Activated CD8-positive, alpha-beta T cell treated with anti-CD3 and anti-CD28 coated beads for 36 hours (primary cell): ENCODE measurements around the gene KNDC1. TPM values are rescaled to one million over a fixed set of nuclear protein-coding genes. Genes with fewer than 3 reads are reported as not detected.
"Not testable (repeated sequence)": the region's sequence is repeated elsewhere in the genome, so short reads cannot be mapped to it uniquely, and the experiment has no call there.

ENCODE experiments used
- ATAC-seq: fragments of 200-7000 bp; cut with Tn5 transposase; one replicate; pipeline ENCODE4 v1.10.0; 2021; ENCODE audit warnings: mild to moderate bottlenecking, moderate library complexity
- CTCF ChIA-PET: fragments of 350-600 bp; sonication (Branson Sonifier 250); formaldehyde crosslinking; loops from one replicate; lab custom pipeline; 2021; ENCODE audit warnings: antibody characterized with exemption; lab: Charles Lee
- POLR2A ChIA-PET: fragments of 350-600 bp; sonication (Branson Sonifier 250); formaldehyde crosslinking; loops from one replicate; lab custom pipeline; 2021; ENCODE audit warnings: antibody characterized with exemption; lab: Charles Lee
- DNase-seq: peaks from one replicate; pipeline ENCODE4 v3.0.0-alpha.2; 2020
- H3K27ac Mint-ChIP-seq: one replicate; pipeline ENCODE4 v1.8.0; 2021; ENCODE audit warnings: mild to moderate bottlenecking, mixed read lengths
- H3K27me3 Mint-ChIP-seq: one replicate; pipeline ENCODE4 v1.8.0; 2021; ENCODE audit warnings: mixed read lengths
- H3K36me3 Mint-ChIP-seq: one replicate; pipeline ENCODE4 v1.8.0; 2021; ENCODE audit warnings: low read depth, mixed read lengths
- H3K4me1 Mint-ChIP-seq: one replicate; pipeline ENCODE4 v1.8.0; 2021; ENCODE audit warnings: low read depth, mixed read lengths
- H3K4me3 Mint-ChIP-seq: one replicate; pipeline ENCODE4 v1.8.0; 2021; ENCODE audit warnings: mild to moderate bottlenecking, moderate library complexity, mixed read lengths
- H3K9me3 Mint-ChIP-seq: one replicate; pipeline ENCODE4 v1.8.0; 2021; ENCODE audit warnings: mixed read lengths
- intact Hi-C: fragments of 100-400 bp; cut with micrococcal nuclease; formaldehyde crosslinking; loops from one replicate; pipeline ENCODE4 v1.10.0; 2022
- total RNA-seq, 2 experiments: library from RNA; stranded (reverse); gene quantifications; one replicate each; pipeline ENCODE4 v1.2.3, GENCODE V29; 2021
- TF ChIP-seq, protein P1 (sequence below): fragments of 200-600 bp; IDR thresholded peaks from one replicate; pipeline ENCODE4 v1.8.0; 2022; ENCODE audit warnings: antibody characterized with exemption, mild to moderate bottlenecking

The KNDC1 gene, protein sequence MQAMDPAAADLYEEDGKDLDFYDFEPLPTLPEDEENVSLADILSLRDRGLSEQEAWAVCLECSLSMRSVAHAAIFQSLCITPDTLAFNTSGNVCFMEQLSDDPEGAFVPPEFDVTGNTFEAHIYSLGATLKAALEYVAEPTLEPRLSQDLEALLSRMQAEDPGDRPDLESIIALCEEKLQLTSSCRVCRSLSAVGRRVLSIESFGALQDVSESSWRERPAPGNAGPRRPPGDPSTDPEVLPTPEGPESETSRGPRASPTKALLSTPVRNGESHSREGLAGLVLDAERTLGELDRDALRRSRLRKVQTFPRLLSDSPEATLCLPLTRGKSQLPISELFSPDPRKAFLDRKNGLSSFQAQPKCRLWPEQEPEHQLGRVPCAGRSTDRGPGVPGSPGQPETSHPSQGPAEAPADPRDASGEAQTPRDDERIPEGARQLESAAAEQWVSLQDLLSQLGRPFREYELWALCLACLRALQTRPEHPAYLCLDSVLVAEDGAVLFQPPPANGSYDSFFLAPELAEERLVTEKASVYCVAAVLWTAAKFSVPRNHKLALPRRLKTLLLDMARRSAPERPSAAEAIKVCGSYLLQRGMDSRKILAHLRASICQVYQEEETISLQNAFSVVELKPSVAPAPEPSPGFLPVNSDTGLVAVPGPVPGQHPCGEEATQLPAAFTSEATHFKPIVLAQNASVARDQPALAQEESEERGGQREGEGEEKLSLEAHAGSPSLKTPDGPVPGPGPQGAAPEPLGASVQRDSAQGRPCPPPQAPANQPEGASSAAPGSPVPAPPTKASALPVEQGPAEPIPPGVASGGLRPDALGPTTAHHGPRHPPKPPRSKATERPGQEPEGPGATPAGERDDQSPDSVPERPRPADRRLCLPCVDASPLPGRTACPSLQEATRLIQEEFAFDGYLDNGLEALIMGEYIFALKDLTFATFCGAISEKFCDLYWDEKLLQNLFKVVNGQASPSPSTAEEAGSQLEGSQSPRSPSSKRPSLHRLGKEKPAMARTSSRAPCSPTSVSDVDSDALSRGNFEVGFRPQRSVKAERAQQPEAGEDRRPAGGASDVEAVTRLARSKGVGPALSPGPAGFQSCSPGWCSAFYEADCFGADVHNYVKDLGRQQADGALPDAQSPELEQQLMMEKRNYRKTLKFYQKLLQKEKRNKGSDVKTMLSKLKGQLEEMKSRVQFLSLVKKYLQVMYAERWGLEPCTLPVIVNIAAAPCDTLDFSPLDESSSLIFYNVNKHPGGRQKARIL (N-terminal part only)
- total RNA-seq = not detected

DNA sequence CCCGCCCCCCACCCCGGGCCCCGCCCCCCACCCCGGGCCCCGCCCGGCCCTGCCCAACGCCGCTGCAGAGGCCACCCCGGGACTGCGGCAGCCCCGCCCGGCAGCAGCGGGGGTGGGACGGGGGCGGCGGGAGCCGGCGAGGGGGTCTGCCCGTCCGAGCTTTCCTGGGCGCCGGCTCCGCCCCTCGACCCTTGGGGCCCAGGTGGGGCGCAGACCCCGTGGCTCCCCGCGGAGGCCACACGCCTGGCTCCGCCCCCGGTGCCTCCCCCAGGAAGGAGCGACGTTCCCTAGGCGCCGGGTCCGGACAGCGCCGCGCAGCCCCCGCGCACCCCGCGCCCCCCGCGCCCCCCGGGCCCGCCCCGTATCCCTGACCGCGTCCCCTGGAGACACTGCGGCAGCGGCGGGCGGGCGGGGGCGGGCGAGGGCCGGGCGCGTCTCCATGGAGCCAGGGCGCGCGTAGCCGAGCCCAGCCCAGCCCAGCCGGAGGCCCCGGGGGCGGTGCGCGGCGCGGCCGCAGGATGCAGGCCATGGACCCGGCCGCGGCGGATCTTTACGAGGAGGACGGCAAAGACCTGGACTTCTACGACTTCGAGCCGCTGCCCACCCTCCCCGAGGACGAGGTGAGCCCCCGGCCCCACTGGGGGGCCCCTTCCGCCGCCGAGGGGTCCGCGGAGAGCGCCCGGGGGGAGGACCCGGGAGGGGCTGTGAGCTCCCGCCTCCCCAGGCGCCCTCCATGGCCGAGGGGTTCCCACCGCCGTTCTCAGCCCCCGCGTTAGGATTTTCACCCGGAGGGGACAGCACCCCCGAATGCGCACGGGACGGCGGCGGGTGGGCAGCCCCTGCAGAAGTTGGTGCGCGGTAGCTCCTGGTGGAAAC lies at the start of gene KNDC1:
Gene KNDC1 (plus strand): TSS at position 270 of the 876 bp plus-strand sequence. CDS start 249 bp downstream, at position 519.
- ATAC-seq (peak; percentile 69), DNase-seq (no peak)
- POLR2A ChIA-PET = no interaction called here
- H3K9me3 Mint-ChIP-seq = no peaks in the 10 kb centered on the region
- no peaks in the 10 kb centered on the region for H3K36me3 Mint-ChIP-seq
- no peak within 1 kb of the TSS for H3K27ac Mint-ChIP-seq
- peaks cover 12% of the 10 kb centered on the region for H3K27me3 Mint-ChIP-seq
- peaks cover 2% of the 10 kb centered on the region for H3K4me1 Mint-ChIP-seq
- peak within 1 kb of the TSS; percentile 5 for H3K4me3 Mint-ChIP-seq
- intact Hi-C loops = no loop called here
- CTCF ChIA-PET = interaction anchor here (1.0 kb wide), 2 partner anchors 97 to 120 kb away, joined by 3 read pairs; no protein-coding TSS in a partner anchor
- TF ChIP-seq, protein P1, sequence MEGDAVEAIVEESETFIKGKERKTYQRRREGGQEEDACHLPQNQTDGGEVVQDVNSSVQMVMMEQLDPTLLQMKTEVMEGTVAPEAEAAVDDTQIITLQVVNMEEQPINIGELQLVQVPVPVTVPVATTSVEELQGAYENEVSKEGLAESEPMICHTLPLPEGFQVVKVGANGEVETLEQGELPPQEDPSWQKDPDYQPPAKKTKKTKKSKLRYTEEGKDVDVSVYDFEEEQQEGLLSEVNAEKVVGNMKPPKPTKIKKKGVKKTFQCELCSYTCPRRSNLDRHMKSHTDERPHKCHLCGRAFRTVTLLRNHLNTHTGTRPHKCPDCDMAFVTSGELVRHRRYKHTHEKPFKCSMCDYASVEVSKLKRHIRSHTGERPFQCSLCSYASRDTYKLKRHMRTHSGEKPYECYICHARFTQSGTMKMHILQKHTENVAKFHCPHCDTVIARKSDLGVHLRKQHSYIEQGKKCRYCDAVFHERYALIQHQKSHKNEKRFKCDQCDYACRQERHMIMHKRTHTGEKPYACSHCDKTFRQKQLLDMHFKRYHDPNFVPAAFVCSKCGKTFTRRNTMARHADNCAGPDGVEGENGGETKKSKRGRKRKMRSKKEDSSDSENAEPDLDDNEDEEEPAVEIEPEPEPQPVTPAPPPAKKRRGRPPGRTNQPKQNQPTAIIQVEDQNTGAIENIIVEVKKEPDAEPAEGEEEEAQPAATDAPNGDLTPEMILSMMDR = no peak

GRCh38 chr10:133110609-133111275 lies 49.3 kb upstream of the KNDC1 start:
- POLR2A ChIA-PET = no interaction called here
- H3K9me3 Mint-ChIP-seq = peaks cover 15% of the 10 kb centered on the region
- no peak overlapping the region for H3K4me3 Mint-ChIP-seq
- TF ChIP-seq, protein P1 = no peak
- no peak for DNase-seq
- H3K36me3 Mint-ChIP-seq = no peaks in the 10 kb centered on the region
- H3K4me1 Mint-ChIP-seq = no peaks in the 10 kb centered on the region
- peaks cover 2% of the 10 kb centered on the region for H3K27me3 Mint-ChIP-seq
- CTCF ChIA-PET = no interaction called here
- ATAC-seq = no peak
- intact Hi-C loops = no loop called here
- no peak overlapping the region for H3K27ac Mint-ChIP-seq

- DNase-seq, H3K27ac Mint-ChIP-seq, H3K36me3 Mint-ChIP-seq, H3K4me3 Mint-ChIP-seq, H3K27me3 Mint-ChIP-seq, intact Hi-C loops, POLR2A ChIA-PET, ATAC-seq, H3K4me1 Mint-ChIP-seq, CTCF ChIA-PET: not testable (repeated sequence)
- peaks cover 15% of the 10 kb centered on the region for H3K9me3 Mint-ChIP-seq
Observed at GRCh38 chr10:133111640-133112039, 48.4 kb upstream of the KNDC1 start.

GRCh38 chr10:133113146-133113830 lies 46.7 kb upstream of the KNDC1 start:
- DNase-seq (no peak), ATAC-seq (no peak)
- ChIA-PET CTCF (no interaction called here), POLR2A (no interaction called here)
- Mint-ChIP-seq H3K27me3 (peaks cover 2% of the 10 kb centered on the region), H3K36me3 (no peaks in the 10 kb centered on the region), H3K4me1 (no peaks in the 10 kb centered on the region), H3K9me3 (peaks cover 7% of the 10 kb centered on the region), H3K4me3 (no peak overlapping the region), H3K27ac (no peak overlapping the region)
- TF ChIP-seq, protein P1 = no peak
- intact Hi-C loops = no loop called here
